Thyroid gland (tissue), 4 donors: ENCODE data around the gene IZUMO4. TPM values are rescaled to one million over a fixed set of nuclear protein-coding genes. Genes with fewer than 3 reads are reported as not detected.
"Not testable (repeated sequence)": the region's sequence is repeated elsewhere in the genome, so short reads cannot be mapped to it uniquely, and the experiment has no call there.

Experiments
- DNase-seq, 2 donors: peaks; one replicate each; pipeline ENCODE4 v3.0.0-alpha.2; 2019
- H3K27ac ChIP-seq, 3 donors: fragments of 200-600 bp; sonication (generic); 1 replicate in 2 of 3; 2 replicates in 1 of 3; pipeline ENCODE4 v1.5.1; 2016 to 2019; ENCODE audit warnings: mild to moderate bottlenecking in 1 of 3, moderate library complexity in 1 of 3
- H3K27me3 ChIP-seq: fragments of 200-600 bp; sonication (generic); one replicate; pipeline ENCODE4 v1.5.1; 2019
- H3K36me3 ChIP-seq, 2 donors: fragments of 200-600 bp; sonication (generic); one replicate each; pipeline ENCODE4 v1.5.1; 2016 to 2019
- H3K4me1 ChIP-seq, 2 donors: fragments of 200-600 bp; sonication (generic); one replicate each; pipeline ENCODE4 v1.5.1; 2017 to 2019
- H3K4me3 ChIP-seq, 3 donors: fragments of 200-600 bp; sonication (generic); replicated peaks in 1 of 3; 1 replicate in 2 of 3; 2 replicates in 1 of 3; pipeline ENCODE4 v1.5.1; 2016; ENCODE audit warnings: mild to moderate bottlenecking in 1 of 3
- H3K9me3 ChIP-seq: fragments of 200-600 bp; sonication (generic); one replicate; pipeline ENCODE4 v1.5.1; 2017
- CTCF ChIP-seq, 6 experiments: fragments of 200-600 bp in 3 of 6; fragments of 450-650 bp in 3 of 6; sonication (generic) in 3 of 6; IDR thresholded peaks; one replicate each; pipeline ENCODE4 v1.5.1; 2016 to 2019; ENCODE audit warnings: antibody characterized with exemption in 6 of 6, mild to moderate bottlenecking in 2 of 6, inconsistent platforms in 1 of 6, moderate library complexity in 1 of 6
- POLR2A ChIP-seq, 2 donors: fragments of 450-650 bp; IDR thresholded peaks; one replicate each; pipeline ENCODE4 v1.6.1; 2017; ENCODE audit warnings: antibody characterized with exemption in 2 of 2, mild to moderate bottlenecking in 2 of 2, moderate library complexity in 1 of 2
- WGBS, 2 donors: methylation state at CpG; one replicate each; pipeline ENCODE4 v1.1.5; 2017; 5-methylcytosine and 5-hydroxymethylcytosine counted together
- intact Hi-C: fragments of 100-400 bp; cut with DNase I; formaldehyde crosslinking; loops from one replicate; pipeline ENCODE4 v1.15.1; 2023
- total RNA-seq, 4 donors: library from RNA; depleted of rRNA; stranded (reverse); fragments of >200 nt; gene quantifications; one replicate each; pipeline ENCODE4 v1.2.3, GENCODE V29; 2016

Gene IZUMO4
- total RNA-seq, 4 donors from 2014 or later: 1.1 to 4.2 (median 2.9) TPM

- Histone ChIP-seq H3K27ac (no peak overlapping the region), H3K4me1 (no peaks in the 10 kb centered on the region), H3K27me3 (no peaks in the 10 kb centered on the region), H3K9me3 (no peaks in the 10 kb centered on the region), H3K4me3 (no peak overlapping the region), H3K36me3 (peaks cover 66 to 82% of the 10 kb centered on the region in 2 donors)
- DNase-seq: no peak
- TF ChIP-seq POLR2A (IDR thresholded peaks at IDR 0.05) (no peak), CTCF (IDR thresholded peaks at IDR 0.05) (no peak)
- intact Hi-C loops: no loop called here
- WGBS, 2 donors: 88 to 93% methylated on average over 9 to 10 of the region's 10 CpGs
These were observed 26.3 kb downstream of the IZUMO4 start for GRCh38 chr19:2122982-2123381.

GRCh38 chr19:2123682-2124387 lies 27.1 kb downstream of the IZUMO4 start:
- intact Hi-C loops: no loop called here
- 81 to 97% methylated on average over 3 to 20 of the region's 25 CpGs for WGBS, 2 donors
- Histone ChIP-seq H3K4me3 (no peak overlapping the region), H3K27me3 (no peaks in the 10 kb centered on the region), H3K36me3 (peaks cover 58 to 74% of the 10 kb centered on the region in 2 donors), H3K9me3 (no peaks in the 10 kb centered on the region), H3K4me1 (no peaks in the 10 kb centered on the region), H3K27ac (no peak overlapping the region)
- TF ChIP-seq CTCF (IDR thresholded peaks at IDR 0.05) (no peak), POLR2A (IDR thresholded peaks at IDR 0.05) (no peak)
- DNase-seq: no peak

GRCh38 chr19:2126879-2127518 lies 30.3 kb downstream of the IZUMO4 start:
- WGBS, 2 donors: 96 to 97% methylated on average over 13 to 23 of the region's 24 CpGs
- Histone ChIP-seq H3K27me3 (no peaks in the 10 kb centered on the region), H3K27ac (no peak overlapping the region), H3K9me3 (no peaks in the 10 kb centered on the region), H3K36me3 (peaks cover 49 to 60% of the 10 kb centered on the region in 2 donors), H3K4me3 (no peak overlapping the region), H3K4me1 (no peaks in the 10 kb centered on the region)
- TF ChIP-seq CTCF (IDR thresholded peaks at IDR 0.05) (no peak), POLR2A (IDR thresholded peaks at IDR 0.05) (no peak)
- intact Hi-C loops: no loop called here
- DNase-seq: no peak

- TF ChIP-seq POLR2A (IDR thresholded peaks at IDR 0.05): no peak
- TF ChIP-seq CTCF (IDR thresholded peaks at IDR 0.05): no peak
- no peak overlapping the region for H3K4me3 ChIP-seq
- H3K4me1 ChIP-seq: no peaks in the 10 kb centered on the region
- H3K27me3 ChIP-seq: no peaks in the 10 kb centered on the region
- no peak overlapping the region for H3K27ac ChIP-seq
- H3K9me3 ChIP-seq: no peaks in the 10 kb centered on the region
- no peak for DNase-seq
- whole genome bisulfite sequencing, 2 donors: 85 to 90% methylated on average over 13 to 18 of the region's 19 CpGs
- intact Hi-C loops: no loop called here
- H3K36me3 ChIP-seq: peaks cover 42 to 61% of the 10 kb centered on the region in 2 donors
These were observed 31.0 kb downstream of the IZUMO4 start for GRCh38 chr19:2127758-2128157.

- intact Hi-C loops: not testable (repeated sequence)
- WGBS, 2 donors: 84 to 88% methylated on average over 5 to 16 of the region's 34 CpGs
These were observed 31.5 kb downstream of the IZUMO4 start for GRCh38 chr19:2128252-2128651.

More at GRCh38 chr19:2128252-2128651, 31.5 kb downstream of the IZUMO4 start:
- H3K36me3 ChIP-seq: peaks cover 37 to 58% of the 10 kb centered on the region in 2 donors
- H3K4me1 ChIP-seq, H3K9me3 ChIP-seq, H3K27ac ChIP-seq, H3K4me3 ChIP-seq, DNase-seq, H3K27me3 ChIP-seq: not testable (repeated sequence)
